Activated B cell treated with CpG ODN at 0.5 μM for 24 hours (primary cell): ENCODE data around the gene SMDT1. TPM values are rescaled to one million over a fixed set of nuclear protein-coding genes. Genes with fewer than 3 reads are reported as not detected.

Experiments used
- ATAC-seq: fragments of 200-7000 bp; cut with Tn5 transposase; one replicate; pipeline ENCODE4 v1.10.0; 2021; ENCODE audit warnings: low read depth, mild to moderate bottlenecking, moderate library complexity
- CTCF ChIA-PET: fragments of 350-600 bp; sonication (Branson Sonifier 250); formaldehyde crosslinking; loops from one replicate; lab custom pipeline; 2021; ENCODE audit warnings: antibody characterized with exemption; lab: Charles Lee
- POLR2A ChIA-PET: fragments of 350-600 bp; sonication (Branson Sonifier 250); formaldehyde crosslinking; loops from one replicate; lab custom pipeline; 2021; ENCODE audit warnings: antibody characterized with exemption; lab: Charles Lee
- DNase-seq: peaks from one replicate; pipeline ENCODE4 v3.0.0; 2022
- H3K27ac Mint-ChIP-seq: one replicate; pipeline ENCODE4 v1.8.0; 2020; ENCODE audit warnings: mixed read lengths
- H3K27me3 Mint-ChIP-seq: one replicate; pipeline ENCODE4 v1.8.0; 2021; ENCODE audit warnings: mixed read lengths
- H3K36me3 Mint-ChIP-seq: one replicate; pipeline ENCODE4 v1.8.0; 2021; ENCODE audit warnings: low read depth, mixed read lengths
- H3K4me1 Mint-ChIP-seq: one replicate; pipeline ENCODE4 v1.8.0; 2021; ENCODE audit warnings: mixed read lengths
- H3K4me3 Mint-ChIP-seq: one replicate; pipeline ENCODE4 v1.8.0; 2020; ENCODE audit warnings: mild to moderate bottlenecking, mixed read lengths
- H3K9me3 Mint-ChIP-seq: one replicate; pipeline ENCODE4 v1.8.0; 2020; ENCODE audit warnings: mixed read lengths
- intact Hi-C: fragments of 100-400 bp; cut with micrococcal nuclease; formaldehyde crosslinking; loops from one replicate; pipeline ENCODE4 v1.15.1; 2024
- total RNA-seq: library from RNA; stranded (reverse); gene quantifications from 2 replicates; pipeline ENCODE4 v1.2.3, GENCODE V29; 2022
- TF ChIP-seq, protein P1 (sequence below): fragments of 200-600 bp; IDR thresholded peaks from one replicate; pipeline ENCODE4 v1.8.0; 2022; ENCODE audit warnings: antibody characterized with exemption, mild to moderate bottlenecking

The SMDT1 gene
- total RNA-seq, 1 donor from 2014 or later: 165 TPM

DNA sequence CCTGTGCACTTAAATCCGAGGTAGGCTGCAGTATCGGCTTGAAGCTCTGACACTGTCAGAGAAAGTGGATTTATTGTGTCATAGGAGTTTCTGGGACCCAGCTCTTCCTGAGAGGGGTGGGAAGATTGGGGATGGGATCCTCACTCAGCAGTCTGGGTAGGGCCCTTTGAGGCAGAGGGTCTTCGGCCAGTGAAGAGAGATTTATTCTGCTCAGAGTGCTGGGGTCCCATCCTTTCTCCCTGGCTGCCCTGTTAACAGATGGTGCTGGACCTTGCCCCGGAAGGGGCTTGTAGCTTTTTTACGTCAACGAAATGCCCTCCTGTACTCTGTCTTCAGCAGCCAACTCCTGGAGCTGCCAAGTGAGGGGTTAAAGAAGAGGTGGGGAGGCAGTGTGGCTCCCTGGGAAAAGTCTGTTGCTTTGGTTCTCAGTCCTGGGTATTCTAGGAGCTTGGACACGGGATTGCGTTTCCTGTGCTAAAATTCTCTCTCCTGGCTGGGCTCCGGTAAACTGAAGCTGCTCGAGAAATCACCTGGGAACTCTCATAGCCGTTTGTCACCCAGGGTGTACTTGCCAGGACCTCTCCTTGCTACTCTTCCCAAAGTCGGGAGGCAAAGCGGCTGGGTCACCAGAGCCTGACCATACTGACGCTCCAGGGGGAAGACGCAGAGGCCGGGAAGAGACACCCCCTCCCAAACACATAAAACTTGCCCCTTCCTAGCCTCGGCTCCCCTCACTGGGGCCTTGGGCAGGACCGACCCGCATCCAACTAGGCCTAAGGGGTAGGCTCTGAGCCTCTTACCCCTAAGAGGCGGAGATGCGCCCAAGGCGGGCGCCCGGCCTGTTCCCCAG lies 806 bp upstream of the SMDT1 start:
- Mint-ChIP-seq H3K4me1 (peaks cover 38% of the 10 kb centered on the region), H3K27me3 (no peaks in the 10 kb centered on the region), H3K9me3 (no peaks in the 10 kb centered on the region), H3K36me3 (peaks cover 25% of the 10 kb centered on the region), H3K4me3 (peak overlapping the region; percentile 95), H3K27ac (peak overlapping the region; percentile 97)
- POLR2A ChIA-PET: interaction anchor here (0.6 to 4.3 kb wide), 23 partner anchors 8 to 536 kb away, joined by 3 to 174 read pairs (median 4); partner anchors contain the start of genes NAGA, NDUFA6, POLDIP3 and SNU13
- ATAC-seq (no peak), DNase-seq (no peak)
- CTCF ChIA-PET: interaction anchor here (0.7 to 3.2 kb wide), 2 partner anchors 12 to 110 kb away, joined by 3 to 17 read pairs; partner anchors contain the start of gene NDUFA6
- TF ChIP-seq, protein P1, sequence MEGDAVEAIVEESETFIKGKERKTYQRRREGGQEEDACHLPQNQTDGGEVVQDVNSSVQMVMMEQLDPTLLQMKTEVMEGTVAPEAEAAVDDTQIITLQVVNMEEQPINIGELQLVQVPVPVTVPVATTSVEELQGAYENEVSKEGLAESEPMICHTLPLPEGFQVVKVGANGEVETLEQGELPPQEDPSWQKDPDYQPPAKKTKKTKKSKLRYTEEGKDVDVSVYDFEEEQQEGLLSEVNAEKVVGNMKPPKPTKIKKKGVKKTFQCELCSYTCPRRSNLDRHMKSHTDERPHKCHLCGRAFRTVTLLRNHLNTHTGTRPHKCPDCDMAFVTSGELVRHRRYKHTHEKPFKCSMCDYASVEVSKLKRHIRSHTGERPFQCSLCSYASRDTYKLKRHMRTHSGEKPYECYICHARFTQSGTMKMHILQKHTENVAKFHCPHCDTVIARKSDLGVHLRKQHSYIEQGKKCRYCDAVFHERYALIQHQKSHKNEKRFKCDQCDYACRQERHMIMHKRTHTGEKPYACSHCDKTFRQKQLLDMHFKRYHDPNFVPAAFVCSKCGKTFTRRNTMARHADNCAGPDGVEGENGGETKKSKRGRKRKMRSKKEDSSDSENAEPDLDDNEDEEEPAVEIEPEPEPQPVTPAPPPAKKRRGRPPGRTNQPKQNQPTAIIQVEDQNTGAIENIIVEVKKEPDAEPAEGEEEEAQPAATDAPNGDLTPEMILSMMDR: no peak
- intact Hi-C loops: loop anchor here (1.0 to 2.0 kb wide), 3 partner anchors 8 to 246 kb away; partner anchors contain the start of genes NAGA, SREBF2 and WBP2NL

DNA sequence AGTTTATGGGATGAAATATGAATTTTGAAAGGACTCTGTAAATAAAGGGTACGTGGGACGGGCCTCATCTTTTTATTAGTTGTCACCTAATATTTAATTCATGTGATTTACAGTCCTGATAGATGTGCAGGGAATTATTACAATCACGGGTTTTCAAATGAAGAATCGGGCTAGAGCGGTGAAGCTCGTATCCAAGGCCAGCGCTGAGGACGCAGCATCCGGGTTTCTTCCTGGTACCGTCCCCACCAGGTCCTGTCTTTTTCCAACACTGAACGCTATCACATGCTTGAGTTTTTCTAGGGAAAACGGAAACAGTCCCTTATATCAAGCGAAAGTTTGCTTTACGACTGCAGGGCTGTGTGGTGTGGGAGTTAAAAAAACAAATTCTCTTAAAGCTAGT lies 787 bp downstream of the SMDT1 start:
- TF ChIP-seq, protein P1: no peak
- H3K4me1 Mint-ChIP-seq: peaks cover 35% of the 10 kb centered on the region
- ChIA-PET CTCF (interaction anchor here (1.1 to 3.2 kb wide), 2 partner anchors 10 to 112 kb away, joined by 3 to 17 read pairs; partner anchors contain the start of gene NDUFA6), POLR2A (interaction anchor here (0.6 to 4.3 kb wide), 20 partner anchors 9 to 930 kb away, joined by 3 to 174 read pairs (median 6); partner anchors contain the start of genes CENPM, NAGA, NDUFA6 and POLDIP3)
- DNase-seq (no peak), ATAC-seq (no peak)
- H3K27me3 Mint-ChIP-seq: no peaks in the 10 kb centered on the region
- intact Hi-C loops: loop anchor here (1.0 to 10.0 kb wide), 2 partner anchors 10 to 275 kb away; partner anchors contain the start of genes CCDC134 and NDUFA6
- H3K9me3 Mint-ChIP-seq: no peaks in the 10 kb centered on the region
- H3K27ac Mint-ChIP-seq: peak overlapping the region; percentile 97
- H3K4me3 Mint-ChIP-seq: peak overlapping the region; percentile 95
- peaks cover 41% of the 10 kb centered on the region for H3K36me3 Mint-ChIP-seq

DNA sequence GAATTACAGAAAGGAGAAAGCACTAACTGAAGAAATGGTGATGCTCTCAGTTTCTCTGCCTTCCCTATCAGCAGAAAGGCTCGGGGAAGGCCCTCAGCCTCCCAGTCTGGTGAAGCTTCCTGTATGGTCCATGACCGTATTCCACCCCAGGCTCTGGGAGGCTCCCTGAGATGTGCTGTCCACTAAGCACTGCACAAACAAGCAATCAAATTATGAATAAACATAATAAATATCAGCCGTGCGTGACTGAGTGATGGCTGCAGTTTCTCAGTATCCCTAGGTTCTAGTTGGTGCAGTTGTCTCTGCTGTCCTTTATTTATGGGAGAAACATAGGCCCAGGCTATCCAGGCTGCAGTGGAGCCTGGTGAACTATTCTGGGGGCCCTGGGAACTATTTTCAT lies 3.6 kb downstream of the SMDT1 start:
- H3K27ac Mint-ChIP-seq: no peak overlapping the region
- no peak for DNase-seq
- TF ChIP-seq, protein P1: no peak
- no peak overlapping the region for H3K4me3 Mint-ChIP-seq
- no peaks in the 10 kb centered on the region for H3K27me3 Mint-ChIP-seq
- ChIA-PET POLR2A (interaction anchor here (0.6 kb wide), 2 partner anchors 317 to 1947 kb away, joined by 4 to 5 read pairs; no protein-coding TSS in a partner anchor), CTCF (no interaction called here)
- H3K36me3 Mint-ChIP-seq: peaks cover 62% of the 10 kb centered on the region
- no peaks in the 10 kb centered on the region for H3K9me3 Mint-ChIP-seq
- intact Hi-C loops: loop anchor here (10.0 kb wide), 1 partner anchor 278 kb away; the partner anchor contains the start of gene CCDC134
- peaks cover 41% of the 10 kb centered on the region for H3K4me1 Mint-ChIP-seq
- no peak for ATAC-seq

DNA sequence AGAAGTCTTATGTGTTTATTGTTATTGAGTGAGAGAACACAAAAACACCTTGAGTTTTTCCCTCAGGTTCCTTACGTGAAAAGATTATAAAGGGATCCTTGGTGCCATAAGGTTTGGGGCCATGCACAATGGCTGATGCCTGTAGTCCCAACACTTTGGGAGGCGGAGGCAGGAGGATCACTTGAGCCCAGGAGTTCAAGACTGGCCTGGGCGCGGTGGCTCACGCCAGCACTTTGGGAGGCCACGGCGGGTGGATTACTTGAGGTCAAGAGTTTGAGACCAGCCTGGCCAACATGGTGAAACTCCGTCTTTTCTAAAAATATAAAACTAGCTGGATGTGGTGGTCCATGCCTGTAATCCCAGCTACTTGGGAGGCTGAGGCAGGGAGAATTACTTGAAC lies 5.4 kb downstream of the SMDT1 start:
- Mint-ChIP-seq H3K36me3 (peaks cover 71% of the 10 kb centered on the region), H3K4me3 (no peak overlapping the region), H3K27ac (peak overlapping the region; percentile 50), H3K27me3 (no peaks in the 10 kb centered on the region), H3K4me1 (peaks cover 45% of the 10 kb centered on the region), H3K9me3 (no peaks in the 10 kb centered on the region)
- TF ChIP-seq, protein P1: no peak
- CTCF ChIA-PET: interaction anchor here (1.6 kb wide), 1 partner anchor 133 kb away, joined by 3 read pairs; the partner anchor contains the start of gene SMIM45
- intact Hi-C loops: loop anchor here (10.0 kb wide), 1 partner anchor 280 kb away; the partner anchor contains the start of gene CCDC134
- DNase-seq (no peak), ATAC-seq (no peak)
- POLR2A ChIA-PET: interaction anchor here (0.7 kb wide), 1 partner anchor 10 kb away, joined by 4 read pairs; no protein-coding TSS in a partner anchor
